HCT116 (cell line): Measurements from ENCODE around the gene RRAGD. TPM values are rescaled to one million over a fixed set of nuclear protein-coding genes. Genes with fewer than 3 reads are reported as not detected.

Experiments used
- ATAC-seq: fragments of 200-7000 bp; cut with Tn5 transposase; 2 replicates; pipeline ENCODE4 v1.9.1; 2020; ENCODE audit warnings: mild to moderate bottlenecking, moderate library complexity
- BruUV-seq: library from RNA; stranded (reverse); fragments of 400-500 nt; replicated peaks from 2 replicates; lab custom pipeline; 2021; lab: Mats Ljungman, UMichigan
- CTCF ChIA-PET: fragments of 300-600 bp; sonication (Branson Sonifier 250); formaldehyde crosslinking; loops from one replicate; lab custom pipeline; 2021; ENCODE audit warnings: antibody characterized with exemption; lab: Charles Lee
- POLR2A ChIA-PET: fragments of 300-600, 350-600 bp; sonication (Branson Sonifier 250); formaldehyde crosslinking; loops from one replicate; lab custom pipeline; 2021; ENCODE audit warnings: antibody characterized with exemption; lab: Charles Lee
- RAD21 ChIA-PET, 2 experiments: fragments of 300-600 bp; sonication (Branson Sonifier 250); formaldehyde crosslinking; loops; one replicate each; lab custom pipeline; 2023; ENCODE audit warnings: low total read pairs in 2 of 2; ENCODE audit not compliant: uncharacterized antibody in 2 of 2, unreplicated experiment in 2 of 2, low non-redundant PET in 1 of 2; lab: Charles Lee
- DNase-seq: peaks from one replicate; pipeline ENCODE4 v3.0.0-alpha.2; 2010; ENCODE audit warnings: low read depth, low spot score
- H2AFZ ChIP-seq: fragments of 200-600 bp; shearing (Covaris generic), sonication (generic); 2 replicates; pipeline ENCODE4 v1.6.1; 2017; ENCODE audit warnings: low read depth, mixed run types, mixed read lengths, antibody characterized with exemption, low read length; ENCODE audit not compliant: poor library complexity, severe bottlenecking
- H3K27ac ChIP-seq: 2 replicates; pipeline ENCODE4 v1.5.1; 2012; ENCODE audit warnings: low read depth, low read length
- H3K27me3 ChIP-seq: fragments of 200-600 bp; sonication (generic); 2 replicates; pipeline ENCODE4 v1.6.1; 2016; ENCODE audit warnings: mixed run types, low read length, mixed read lengths; ENCODE audit not compliant: insufficient read depth
- H3K36me3 ChIP-seq, 2 experiments: fragments of 200-500 bp in 1 of 2; fragments of 200-600 bp in 1 of 2; sonication (Bioruptor generic) in 1 of 2; sonication (generic) in 1 of 2; 2 replicates each; pipeline versions ENCODE4 v1.5.1 to v1.6.1; 2014 to 2016; ENCODE audit warnings: low read length in 2 of 2, inconsistent platforms in 1 of 2, mixed read lengths in 1 of 2, mixed run types in 1 of 2; ENCODE audit not compliant: insufficient read depth in 2 of 2, control insufficient read depth in 1 of 2
- H3K4me1 ChIP-seq, 2 experiments: fragments of 200-600 bp in 1 of 2; sonication (generic) in 1 of 2; 2 replicates each; pipeline versions ENCODE4 v1.5.1 to v1.6.1; 2012 to 2017; ENCODE audit warnings: low read length in 2 of 2, inconsistent platforms in 1 of 2, mild to moderate bottlenecking in 1 of 2, mixed read lengths in 1 of 2, mixed run types in 1 of 2, moderate library complexity in 1 of 2; ENCODE audit not compliant: insufficient read depth in 2 of 2, control insufficient read depth in 1 of 2
- H3K4me2 ChIP-seq: fragments of 200-600 bp; sonication (generic); 2 replicates; pipeline ENCODE4 v1.6.1; 2017; ENCODE audit warnings: mixed run types, low read length, mixed read lengths
- H3K4me3 ChIP-seq, 2 experiments: fragments of 200-600 bp in 1 of 2; sonication (generic) in 1 of 2; replicated peaks in 1 of 2; 2 replicates each; pipeline ENCODE4 v1.5.1; 2011 to 2016; ENCODE audit warnings: low read length in 2 of 2, control low read depth in 1 of 2, low read depth in 1 of 2, mild to moderate bottlenecking in 1 of 2, mixed read lengths in 1 of 2, mixed run types in 1 of 2
- H3K79me2 ChIP-seq: fragments of 200-600 bp; sonication (generic); 2 replicates; pipeline ENCODE4 v1.6.1; 2017; ENCODE audit warnings: mild to moderate bottlenecking, mixed run types, low read length, moderate library complexity, mixed read lengths; ENCODE audit not compliant: insufficient read depth
- H3K9ac ChIP-seq: fragments of 200-600 bp; sonication (generic); 2 replicates; pipeline ENCODE4 v1.6.1; 2016; ENCODE audit warnings: low read length, mixed read lengths
- H3K9me2 ChIP-seq: fragments of 200-600 bp; sonication (generic), shearing (Covaris generic); 2 replicates; pipeline ENCODE4 v1.6.1; 2017; ENCODE audit warnings: mixed run types, mild to moderate bottlenecking, moderate library complexity; ENCODE audit not compliant: insufficient read depth
- H3K9me3 ChIP-seq, 2 experiments: fragments of 200-500 bp in 1 of 2; fragments of 200-600 bp in 1 of 2; sonication (Bioruptor generic) in 1 of 2; sonication (generic) in 1 of 2; 2 replicates each; pipeline ENCODE4 v1.6.1; 2014 to 2017; ENCODE audit warnings: low read length in 2 of 2, mixed read lengths in 2 of 2, inconsistent platforms in 1 of 2, low read depth in 1 of 2, mild to moderate bottlenecking in 1 of 2, mixed run types in 1 of 2, moderate library complexity in 1 of 2; ENCODE audit not compliant: control insufficient read depth in 1 of 2, insufficient read depth in 1 of 2
- H4K20me1 ChIP-seq: fragments of 200-600 bp; sonication (generic), shearing (Covaris generic); 2 replicates; pipeline ENCODE4 v1.6.1; 2017; ENCODE audit warnings: mixed run types, mild to moderate bottlenecking, moderate library complexity; ENCODE audit not compliant: insufficient read depth
- ATF3 ChIP-seq: IDR thresholded peaks from 2 replicates; pipeline ENCODE4 v1.6.1; 2012
- CBX3 ChIP-seq: IDR thresholded peaks from 2 replicates; pipeline ENCODE4 v1.6.1; 2012; ENCODE audit warnings: low read depth
- CEBPB ChIP-seq: IDR thresholded peaks from 2 replicates; pipeline ENCODE4 v1.6.1; 2012; ENCODE audit warnings: low read depth
- EGR1 ChIP-seq: IDR thresholded peaks from 2 replicates; pipeline ENCODE4 v1.6.1; 2012; ENCODE audit warnings: low read depth
- ELF1 ChIP-seq: IDR thresholded peaks from 2 replicates; pipeline ENCODE4 v1.6.1; 2012; ENCODE audit warnings: low read depth, borderline replicate concordance
- EZH2phosphoT487 ChIP-seq: fragments of 200-600 bp; IDR thresholded peaks from 2 replicates; pipeline ENCODE4 v1.6.1; 2018; ENCODE audit warnings: antibody characterized with exemption, borderline replicate concordance
- FOSL1 ChIP-seq: IDR thresholded peaks from 2 replicates; pipeline ENCODE4 v1.6.1; 2012; ENCODE audit warnings: low read depth
- POLR2A ChIP-seq: IDR thresholded peaks from 2 replicates; pipeline ENCODE4 v1.7.0; 2011; ENCODE audit warnings: borderline replicate concordance; ENCODE audit not compliant: insufficient read depth, insufficient read length; ENCODE audit errors: extremely low read depth
- RAD21 ChIP-seq: IDR thresholded peaks from 2 replicates; pipeline ENCODE4 v1.6.1; 2012; ENCODE audit warnings: low read depth, mild to moderate bottlenecking
- SIN3A ChIP-seq: IDR thresholded peaks from 2 replicates; pipeline ENCODE4 v1.6.1; 2012; ENCODE audit warnings: low read depth
- SP1 ChIP-seq: IDR thresholded peaks from 2 replicates; pipeline ENCODE4 v1.6.1; 2012; ENCODE audit warnings: low read depth
- SRF ChIP-seq: IDR thresholded peaks from 2 replicates; pipeline ENCODE4 v1.6.1; 2012; ENCODE audit warnings: low read depth
- TCF7L2 ChIP-seq: IDR thresholded peaks from 2 replicates; pipeline ENCODE4 v1.7.0; 2011; ENCODE audit warnings: borderline replicate concordance, inconsistent platforms; ENCODE audit not compliant: insufficient read depth, insufficient read length; ENCODE audit errors: extremely low read depth
- YY1 ChIP-seq: IDR thresholded peaks from 2 replicates; pipeline ENCODE4 v1.6.1; 2011; ENCODE audit warnings: low read length, low read depth, moderate library complexity, mild to moderate bottlenecking; ENCODE audit not compliant: insufficient replicate concordance; ENCODE audit errors: extremely low read depth
- ZFX ChIP-seq: fragments of 450-650 bp; IDR thresholded peaks from 2 replicates; pipeline ENCODE4 v1.6.1; 2017
- ZNF274 ChIP-seq: fragments of 200-500 bp; sonication (Bioruptor generic); IDR thresholded peaks from 2 replicates; pipeline ENCODE4 v1.6.1; 2014; ENCODE audit warnings: mild to moderate bottlenecking, low read depth, low read length, inconsistent platforms
- intact Hi-C: fragments of 100-400 bp; cut with micrococcal nuclease; formaldehyde crosslinking; loops from 2 replicates; pipeline ENCODE4 v1.10.0; 2022
- total RNA-seq: library from RNA; stranded (reverse); gene quantifications from one replicate; pipeline ENCODE4 v1.2.1, GENCODE V29; 2021; ENCODE audit not compliant: unreplicated experiment
- TF ChIP-seq, protein P1 (sequence below): IDR thresholded peaks from 2 replicates; pipeline ENCODE4 v1.6.1; 2012

RRAGD gene
- total RNA-seq, 1 experiment from 2014 or later, result 15.9 TPM

DNA sequence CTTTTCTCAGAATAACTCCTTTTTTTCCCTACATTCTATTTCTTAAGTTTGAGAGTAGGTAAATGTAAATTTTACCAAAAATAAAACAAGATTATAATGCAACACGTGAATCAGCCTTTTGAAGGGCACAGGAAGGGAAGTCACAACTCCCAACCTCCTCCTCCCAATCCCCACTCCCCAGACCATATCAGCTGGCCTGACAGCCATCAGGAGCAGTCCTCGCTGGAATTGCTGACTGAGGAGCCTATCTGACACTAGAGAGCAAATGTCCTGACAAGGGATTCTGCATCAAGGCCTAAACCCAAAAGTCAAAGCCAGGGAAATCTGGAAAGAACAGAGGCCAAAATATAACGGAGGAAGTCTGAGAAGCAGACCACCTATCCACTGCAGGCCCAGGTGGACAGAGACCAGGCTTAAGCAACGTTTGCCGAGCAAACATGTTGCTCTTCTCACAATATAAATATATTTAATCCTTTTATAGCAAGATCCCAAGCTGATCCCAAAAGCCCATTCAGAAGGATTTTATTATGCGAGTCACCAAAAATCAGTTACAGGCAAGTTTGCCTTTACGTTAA, 2.5 kb downstream of the RRAGD start:
- H3K9me2 ChIP-seq, result no peaks in the 10 kb centered on the region
- TF ChIP-seq ZNF274, result no peak
- TF ChIP-seq ZFX, result no peak
- no peak for TF ChIP-seq RAD21
- no peak for TF ChIP-seq ELF1
- no peak for TF ChIP-seq ATF3
- TF ChIP-seq SIN3A, result no peak
- TF ChIP-seq CBX3, result no peak
- no peak for TF ChIP-seq SP1
- TF ChIP-seq EGR1, result no peak
- no peak for TF ChIP-seq EZH2phosphoT487
- no peak for TF ChIP-seq FOSL1
- TF ChIP-seq, protein P1, sequence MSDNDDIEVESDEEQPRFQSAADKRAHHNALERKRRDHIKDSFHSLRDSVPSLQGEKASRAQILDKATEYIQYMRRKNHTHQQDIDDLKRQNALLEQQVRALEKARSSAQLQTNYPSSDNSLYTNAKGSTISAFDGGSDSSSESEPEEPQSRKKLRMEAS, result no peak
- TF ChIP-seq SRF, result no peak
- no peak overlapping the region for H2AFZ ChIP-seq
- peaks cover 10 to 20% of the 10 kb centered on the region in 2 experiments; a peak in 3 of 4 replicates for H3K4me1 ChIP-seq
- H3K4me2 ChIP-seq, result no peak overlapping the region
- ChIA-PET CTCF (no interaction called here), RAD21 (no interaction called here), POLR2A (no interaction called here)
- no peak overlapping the region for H3K27ac ChIP-seq
- intact Hi-C loops, result no loop called here
- H3K27me3 ChIP-seq, result no peaks in the 10 kb centered on the region
- no peak overlapping the region for H3K9ac ChIP-seq
- H3K36me3 ChIP-seq, result no peaks in the 10 kb centered on the region
- no TSS peak for BruUV-seq
- no peaks in the 10 kb centered on the region for H4K20me1 ChIP-seq
- H3K4me3 ChIP-seq, result no peak overlapping the region
- 0 out of 2 replicates have a peak, but pooled peaks cover 3% of the 10 kb centered on the region for H3K79me2 ChIP-seq
- H3K9me3 ChIP-seq, result no peaks in the 10 kb centered on the region
- no peak for ATAC-seq
- no peak for DNase-seq

DNA sequence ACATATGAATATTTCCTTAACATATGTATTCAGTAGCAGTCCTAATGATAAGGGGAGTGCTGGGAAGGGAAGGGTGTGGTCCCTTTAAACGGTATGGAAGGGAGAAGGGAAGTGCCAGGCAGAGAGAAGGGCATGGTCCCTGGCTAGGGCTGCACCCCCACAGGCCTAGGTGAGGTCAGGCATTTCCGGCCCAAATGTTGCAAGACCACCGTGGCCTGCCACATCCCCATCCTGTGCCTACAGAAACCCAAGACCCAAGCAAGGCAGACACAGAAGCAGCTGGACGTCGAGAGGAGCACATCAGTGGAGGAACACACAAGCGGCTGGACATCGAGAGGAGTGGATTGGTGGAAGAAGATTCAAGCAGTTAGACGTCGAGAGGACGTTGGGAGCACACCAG, 5.9 kb downstream of the RRAGD start:
- Histone ChIP-seq H3K9ac (no peak overlapping the region), H3K27me3 (no peaks in the 10 kb centered on the region), H3K36me3 (no peaks in the 10 kb centered on the region), H3K9me2 (no peaks in the 10 kb centered on the region), H3K4me3 (no peak overlapping the region), H3K4me2 (no peak overlapping the region), H4K20me1 (no peaks in the 10 kb centered on the region), H3K79me2 (0 out of 2 replicates have a peak, but pooled peaks cover 3% of the 10 kb centered on the region), H3K27ac (no peak overlapping the region), H2AFZ (no peak overlapping the region), H3K9me3 (no peaks in the 10 kb centered on the region), H3K4me1 (peaks cover 0 to 2% of the 10 kb centered on the region in 2 experiments; a peak in 1 of 4 replicates)
- no peak for DNase-seq
- POLR2A ChIA-PET, result no interaction called here
- ATAC-seq, result no peak
- intact Hi-C loops, result no loop called here
- TF ChIP-seq POLR2A (no peak), TCF7L2 (no peak), CEBPB (no peak), YY1 (no peak)
- TF ChIP-seq, protein P1, result no peak
- CTCF ChIA-PET, result no interaction called here
- RAD21 ChIA-PET, result no interaction called here
- BruUV-seq, result no TSS peak
